HEK293 (cell line): ENCODE measurements around the gene MARCKSL1.

Source experiments
- CTCF ChIA-PET: fragments of 350-600 bp; formaldehyde crosslinking; extraction: SDS; loops from one replicate; lab custom pipeline; 2021; ENCODE audit warnings: antibody characterized with exemption; lab: Yijun Ruan, JAX
- POLR2A ChIA-PET: fragments of 300-600 bp; formaldehyde crosslinking; extraction: SDS; loops from one replicate; lab custom pipeline; 2020; ENCODE audit warnings: antibody characterized with exemption, inconsistent platforms; lab: Yijun Ruan, JAX
- H3K27ac ChIP-seq: fragments of 200-500 bp; sonication (Bioruptor generic); 2 replicates; pipeline ENCODE4 v1.5.1; 2014; ENCODE audit warnings: low read depth, low read length, control low read depth, inconsistent platforms; ENCODE audit errors: extremely low read depth
- H3K36me3 ChIP-seq, 2 experiments: fragments of 200-500 bp in 1 of 2; sonication (Bioruptor generic) in 1 of 2; 1 replicate in 1 of 2; 2 replicates in 1 of 2; pipeline ENCODE4 v1.5.1; 2014 to 2017; ENCODE audit warnings: inconsistent platforms in 2 of 2, low read length in 2 of 2; ENCODE audit not compliant: control insufficient read depth in 2 of 2, insufficient read depth in 1 of 2
- H3K4me1 ChIP-seq: fragments of 200-500 bp; sonication (Bioruptor generic); 2 replicates; pipeline ENCODE4 v1.5.1; 2014; ENCODE audit warnings: mild to moderate bottlenecking, low read length, inconsistent platforms; ENCODE audit not compliant: control insufficient read depth, insufficient read depth
- H3K4me3 ChIP-seq: 2 replicates; pipeline ENCODE4 v1.5.1; 2011; ENCODE audit warnings: low read depth, mild to moderate bottlenecking, control low read depth, low read length, moderate library complexity
- H3K9me3 ChIP-seq: fragments of 200-500 bp; sonication (Bioruptor generic); 2 replicates; pipeline ENCODE4 v1.5.1; 2014; ENCODE audit warnings: low read depth, low read length, inconsistent platforms; ENCODE audit not compliant: control insufficient read depth, insufficient read depth
- HOXC10 ChIP-seq: sonication (generic); formaldehyde crosslinking; IDR thresholded peaks from 2 replicates; pipeline ENCODE4 v1.8.1; 2023; ENCODE audit warnings: mild to moderate bottlenecking, missing genetic modification reagents
- HOXD13 ChIP-seq: sonication (generic); formaldehyde crosslinking; IDR thresholded peaks from 2 replicates; pipeline ENCODE4 v1.8.0; 2022; ENCODE audit warnings: missing genetic modification reagents, borderline replicate concordance
- SALL2 ChIP-seq: fragments of 450-650 bp; formaldehyde crosslinking; IDR thresholded peaks from 2 replicates; pipeline ENCODE4 v1.5.0; 2017; ENCODE audit warnings: missing biosample characterization, mild to moderate bottlenecking, missing genetic modification characterization, borderline replicate concordance
- SP7 ChIP-seq: fragments of 450-650 bp; formaldehyde crosslinking; IDR thresholded peaks from 2 replicates; pipeline ENCODE4 v1.5.1; 2016; ENCODE audit warnings: missing biosample characterization, missing genetic modification characterization
- ZBTB17 ChIP-seq: fragments of 450-650 bp; formaldehyde crosslinking; IDR thresholded peaks from 2 replicates; pipeline ENCODE4 v1.5.1; 2016; ENCODE audit warnings: missing biosample characterization, missing genetic modification characterization
- ZEB2 ChIP-seq: fragments of 450-650 bp; formaldehyde crosslinking; IDR thresholded peaks from 2 replicates; pipeline ENCODE4 v1.5.1; 2016; ENCODE audit warnings: missing biosample characterization, missing genetic modification characterization
- ZNF112 ChIP-seq: fragments of 450-650 bp; formaldehyde crosslinking; IDR thresholded peaks from 2 replicates; pipeline ENCODE4 v1.5.0; 2017; ENCODE audit warnings: missing biosample characterization, missing genetic modification characterization
- ZNF121 ChIP-seq: fragments of 450-650 bp; formaldehyde crosslinking; IDR thresholded peaks from 2 replicates; pipeline ENCODE4 v1.5.1; 2016; ENCODE audit warnings: missing biosample characterization, missing genetic modification characterization
- ZNF157 ChIP-seq: fragments of 450-650 bp; formaldehyde crosslinking; IDR thresholded peaks from 2 replicates; pipeline ENCODE4 v1.5.1; 2016; ENCODE audit warnings: missing biosample characterization, missing genetic modification characterization
- ZNF221 ChIP-seq: fragments of 450-650 bp; formaldehyde crosslinking; IDR thresholded peaks from 2 replicates; pipeline ENCODE4 v1.5.1; 2017; ENCODE audit warnings: missing biosample characterization, missing genetic modification characterization, borderline replicate concordance
- ZNF335 ChIP-seq: fragments of 450-650 bp; formaldehyde crosslinking; conservative IDR thresholded peaks from 2 replicates; pipeline ENCODE4 v1.5.1; 2016; ENCODE audit warnings: missing biosample characterization, missing genetic modification characterization
- ZNF426 ChIP-seq: fragments of 450-650 bp; formaldehyde crosslinking; IDR thresholded peaks from 2 replicates; pipeline ENCODE4 v1.5.1; 2017; ENCODE audit warnings: missing biosample characterization, missing genetic modification characterization, mild to moderate bottlenecking, inconsistent platforms, moderate library complexity
- ZNF571 ChIP-seq: fragments of 450-650 bp; formaldehyde crosslinking; IDR thresholded peaks from 2 replicates; pipeline ENCODE4 v1.5.0; 2017; ENCODE audit warnings: missing biosample characterization, missing genetic modification characterization
- ZNF596 ChIP-seq: fragments of 450-650 bp; IDR thresholded peaks from 2 replicates; pipeline ENCODE4 v1.5.0; 2018; ENCODE audit warnings: missing biosample characterization, mild to moderate bottlenecking, missing genetic modification characterization, moderate library complexity
- ZNF610 ChIP-seq: fragments of 450-650 bp; formaldehyde crosslinking; IDR thresholded peaks from 2 replicates; pipeline ENCODE4 v1.5.1; 2016; ENCODE audit warnings: missing biosample characterization, missing genetic modification characterization, borderline replicate concordance
- ZNF629 ChIP-seq: fragments of 450-650 bp; formaldehyde crosslinking; IDR thresholded peaks from 2 replicates; pipeline ENCODE4 v1.5.1; 2017; ENCODE audit warnings: missing biosample characterization, missing genetic modification characterization
- ZNF658 ChIP-seq: fragments of 450-650 bp; formaldehyde crosslinking; IDR thresholded peaks from 2 replicates; pipeline ENCODE4; 2016; ENCODE audit warnings: missing biosample characterization, missing genetic modification characterization
- ZNF701 ChIP-seq: fragments of 450-650 bp; formaldehyde crosslinking; IDR thresholded peaks from 2 replicates; pipeline ENCODE4 v1.5.1; 2016; ENCODE audit warnings: missing biosample characterization, missing genetic modification characterization
- ZNF837 ChIP-seq: fragments of 450-650 bp; formaldehyde crosslinking; IDR thresholded peaks from 2 replicates; pipeline ENCODE4 v1.5.1; 2016; ENCODE audit warnings: missing biosample characterization, missing genetic modification characterization
- TF ChIP-seq, protein P1 (sequence below): fragments of 450-650 bp; formaldehyde crosslinking; IDR thresholded peaks from 2 replicates; pipeline ENCODE4 v1.5.1; 2016; ENCODE audit warnings: missing biosample characterization, missing genetic modification characterization
- TF ChIP-seq, protein P2 (sequence below): fragments of 450-650 bp; IDR thresholded peaks from 2 replicates; pipeline ENCODE4 v1.5.1; 2018; ENCODE audit warnings: missing biosample characterization, mild to moderate bottlenecking, missing genetic modification characterization

MARCKSL1 gene

DNA sequence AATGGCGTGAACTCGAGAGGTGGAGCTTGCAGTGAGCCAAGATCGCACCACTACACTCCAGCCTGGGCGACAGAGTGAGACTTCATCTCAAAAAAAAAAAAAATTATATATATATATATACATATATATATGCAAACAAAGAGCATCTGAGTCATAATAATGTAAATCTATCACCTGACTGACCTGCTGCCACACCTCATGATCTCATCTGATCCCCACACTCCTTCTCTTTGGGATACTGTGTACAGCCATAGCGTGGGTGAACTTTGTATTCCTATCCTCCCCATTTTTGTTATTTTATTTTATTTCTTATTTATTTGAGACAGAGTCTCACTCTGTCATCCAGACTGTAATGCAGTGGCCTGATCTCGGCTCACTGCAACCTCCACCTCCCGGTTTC, 46.8 kb downstream of the MARCKSL1 start:
- ChIA-PET CTCF (interaction anchor here (2.5 kb wide), 1 partner anchor 41 kb away, joined by 7 read pairs; no protein-coding TSS in a partner anchor), POLR2A (interaction anchor here (0.6 kb wide), 1 partner anchor 67 kb away, joined by 8 read pairs; the partner anchor contains the start of genes EIF3I and TMEM234)
- H3K4me3 ChIP-seq, result no peak overlapping the region
- H3K4me1 ChIP-seq, result peaks cover 4% of the 10 kb centered on the region; the same call in 1 of the 2 replicates
- no peaks in the 10 kb centered on the region for H3K9me3 ChIP-seq
- H3K27ac ChIP-seq, result no peak overlapping the region
- no peaks in the 10 kb centered on the region; a peak in 1 of 3 replicates for H3K36me3 ChIP-seq
- no peak for TF ChIP-seq ZNF629 (tag by site-specific recombination)

DNA sequence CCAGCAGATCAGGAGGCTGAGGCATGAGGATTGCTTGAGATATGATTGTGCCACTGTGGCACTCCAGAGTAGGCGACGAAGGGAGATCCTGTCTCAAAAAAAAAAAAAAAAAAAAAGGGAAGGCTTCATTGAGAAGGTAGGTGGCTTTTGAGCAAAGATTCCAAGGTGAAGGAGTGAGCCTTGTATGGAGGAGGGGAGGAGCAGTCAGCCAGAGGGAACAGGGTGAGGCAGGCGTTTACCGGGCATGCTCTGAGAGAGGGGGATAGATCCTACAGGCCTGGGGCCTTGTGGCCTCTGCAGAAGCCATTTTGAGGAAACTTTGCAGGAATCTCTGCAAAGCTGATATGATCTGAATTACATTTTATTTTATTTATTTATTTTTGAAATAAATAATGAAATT, 49.3 kb downstream of the MARCKSL1 start:
- peak; percentile 59 for TF ChIP-seq ZNF335 (tag by site-specific recombination)
- no peak for TF ChIP-seq HOXD13 (CRISPR knock-in tag)
- no peaks in the 10 kb centered on the region for H3K9me3 ChIP-seq
- no peak overlapping the region for H3K27ac ChIP-seq
- H3K4me1 ChIP-seq, result peaks cover 4% of the 10 kb centered on the region; the same call in 1 of the 2 replicates
- no peaks in the 10 kb centered on the region for H3K36me3 ChIP-seq
- CTCF ChIA-PET, result interaction anchor here (1.5 kb wide), 1 partner anchor 71 kb away, joined by 3 read pairs; no protein-coding TSS in a partner anchor
- H3K4me3 ChIP-seq, result no peak overlapping the region
- POLR2A ChIA-PET, result interaction anchor here (0.7 kb wide), 1 partner anchor 59 kb away, joined by 5 read pairs; no protein-coding TSS in a partner anchor

DNA sequence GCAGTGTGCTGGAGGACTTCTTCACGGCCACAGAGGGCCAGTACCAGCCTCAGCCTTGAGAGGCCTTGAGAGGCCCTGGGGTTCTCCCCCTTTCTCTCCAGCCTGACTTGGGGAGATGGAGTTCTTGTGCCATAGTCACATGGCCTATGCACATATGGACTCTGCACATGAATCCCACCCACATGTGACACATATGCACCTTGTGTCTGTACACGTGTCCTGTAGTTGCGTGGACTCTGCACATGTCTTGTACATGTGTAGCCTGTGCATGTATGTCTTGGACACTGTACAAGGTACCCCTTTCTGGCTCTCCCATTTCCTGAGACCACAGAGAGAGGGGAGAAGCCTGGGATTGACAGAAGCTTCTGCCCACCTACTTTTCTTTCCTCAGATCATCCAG, 50.4 kb downstream of the MARCKSL1 start:
- Histone ChIP-seq H3K4me1 (no peaks in the 10 kb centered on the region), H3K9me3 (no peaks in the 10 kb centered on the region), H3K27ac (no peak overlapping the region), H3K36me3 (no peaks in the 10 kb centered on the region), H3K4me3 (no peak overlapping the region)
- POLR2A ChIA-PET, result no interaction called here
- CTCF ChIA-PET, result no interaction called here
- no peak for TF ChIP-seq ZNF629 (tag by site-specific recombination)
- no peak for TF ChIP-seq ZBTB17 (tag by site-specific recombination)
- no peak for TF ChIP-seq ZNF112 (tag by site-specific recombination)
- TF ChIP-seq ZNF426 (tag by site-specific recombination), result no peak
- TF ChIP-seq ZNF658, result no peak
- no peak for TF ChIP-seq ZNF121 (tag by site-specific recombination)
- no peak for TF ChIP-seq SALL2 (tag by site-specific recombination)
- TF ChIP-seq ZEB2 (tag by site-specific recombination), result no peak
- TF ChIP-seq ZNF157 (tag by site-specific recombination), result no peak
- TF ChIP-seq HOXC10 (CRISPR knock-in tag), result no peak
- no peak for TF ChIP-seq ZNF837 (tag by site-specific recombination)
- TF ChIP-seq SP7 (tag by site-specific recombination), result no peak
- no peak for TF ChIP-seq ZNF571 (tag by site-specific recombination)
- no peak for TF ChIP-seq ZNF596 (tag by site-specific recombination)
- TF ChIP-seq, protein P1, sequence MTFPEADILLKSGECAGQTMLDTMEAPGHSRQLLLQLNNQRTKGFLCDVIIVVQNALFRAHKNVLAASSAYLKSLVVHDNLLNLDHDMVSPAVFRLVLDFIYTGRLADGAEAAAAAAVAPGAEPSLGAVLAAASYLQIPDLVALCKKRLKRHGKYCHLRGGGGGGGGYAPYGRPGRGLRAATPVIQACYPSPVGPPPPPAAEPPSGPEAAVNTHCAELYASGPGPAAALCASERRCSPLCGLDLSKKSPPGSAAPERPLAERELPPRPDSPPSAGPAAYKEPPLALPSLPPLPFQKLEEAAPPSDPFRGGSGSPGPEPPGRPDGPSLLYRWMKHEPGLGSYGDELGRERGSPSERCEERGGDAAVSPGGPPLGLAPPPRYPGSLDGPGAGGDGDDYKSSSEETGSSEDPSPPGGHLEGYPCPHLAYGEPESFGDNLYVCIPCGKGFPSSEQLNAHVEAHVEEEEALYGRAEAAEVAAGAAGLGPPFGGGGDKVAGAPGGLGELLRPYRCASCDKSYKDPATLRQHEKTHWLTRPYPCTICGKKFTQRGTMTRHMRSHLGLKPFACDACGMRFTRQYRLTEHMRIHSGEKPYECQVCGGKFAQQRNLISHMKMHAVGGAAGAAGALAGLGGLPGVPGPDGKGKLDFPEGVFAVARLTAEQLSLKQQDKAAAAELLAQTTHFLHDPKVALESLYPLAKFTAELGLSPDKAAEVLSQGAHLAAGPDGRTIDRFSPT (tag by site-specific recombination), result no peak
- no peak for TF ChIP-seq ZNF701 (tag by site-specific recombination)
- no peak for TF ChIP-seq ZNF610 (tag by site-specific recombination)
- TF ChIP-seq, protein P2, sequence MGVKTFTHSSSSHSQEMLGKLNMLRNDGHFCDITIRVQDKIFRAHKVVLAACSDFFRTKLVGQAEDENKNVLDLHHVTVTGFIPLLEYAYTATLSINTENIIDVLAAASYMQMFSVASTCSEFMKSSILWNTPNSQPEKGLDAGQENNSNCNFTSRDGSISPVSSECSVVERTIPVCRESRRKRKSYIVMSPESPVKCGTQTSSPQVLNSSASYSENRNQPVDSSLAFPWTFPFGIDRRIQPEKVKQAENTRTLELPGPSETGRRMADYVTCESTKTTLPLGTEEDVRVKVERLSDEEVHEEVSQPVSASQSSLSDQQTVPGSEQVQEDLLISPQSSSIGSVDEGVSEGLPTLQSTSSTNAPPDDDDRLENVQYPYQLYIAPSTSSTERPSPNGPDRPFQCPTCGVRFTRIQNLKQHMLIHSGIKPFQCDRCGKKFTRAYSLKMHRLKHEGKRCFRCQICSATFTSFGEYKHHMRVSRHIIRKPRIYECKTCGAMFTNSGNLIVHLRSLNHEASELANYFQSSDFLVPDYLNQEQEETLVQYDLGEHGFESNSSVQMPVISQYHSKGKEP (tag by site-specific recombination), result no peak
- no peak for TF ChIP-seq ZNF221
